GM18867 (cell line): ENCODE data around the gene GUCY1A2.
"Not testable (repeated sequence)": the region's sequence is repeated elsewhere in the genome, so short reads cannot be mapped to it uniquely, and the experiment has no call there.

Source experiments
- ATAC-seq: cut with Tn5 transposase; IDR thresholded peaks from one replicate; pipeline ENCODE4 v1.9.1; 2021; ENCODE audit warnings: mild to moderate bottlenecking, moderate library complexity; ENCODE audit not compliant: unreplicated experiment

The GUCY1A2 gene

DNA sequence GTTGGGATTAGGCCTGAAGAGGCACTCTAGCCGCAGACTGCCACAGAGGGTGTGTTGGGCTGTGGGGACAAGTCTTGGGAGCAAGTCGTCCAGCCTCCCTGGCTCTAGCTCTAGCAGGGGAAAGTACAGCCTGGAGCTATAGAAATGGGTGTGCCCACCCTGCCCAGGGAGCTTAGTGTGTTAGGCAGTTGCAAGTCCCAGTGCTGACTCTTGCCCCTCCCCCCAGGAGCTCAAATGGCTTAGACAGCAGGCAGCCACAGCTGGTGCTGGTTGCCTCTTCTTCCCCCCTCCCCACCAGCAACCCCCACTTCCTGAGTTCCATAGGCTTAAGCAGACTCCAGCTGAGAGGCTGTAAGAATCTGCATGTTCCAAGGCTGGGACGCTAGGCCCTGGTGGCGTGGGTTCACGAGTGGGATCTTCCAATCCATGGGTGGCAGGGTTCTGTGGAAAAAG is 61.2 kb downstream of the GUCY1A2 start:
- ATAC-seq, result no peak

DNA sequence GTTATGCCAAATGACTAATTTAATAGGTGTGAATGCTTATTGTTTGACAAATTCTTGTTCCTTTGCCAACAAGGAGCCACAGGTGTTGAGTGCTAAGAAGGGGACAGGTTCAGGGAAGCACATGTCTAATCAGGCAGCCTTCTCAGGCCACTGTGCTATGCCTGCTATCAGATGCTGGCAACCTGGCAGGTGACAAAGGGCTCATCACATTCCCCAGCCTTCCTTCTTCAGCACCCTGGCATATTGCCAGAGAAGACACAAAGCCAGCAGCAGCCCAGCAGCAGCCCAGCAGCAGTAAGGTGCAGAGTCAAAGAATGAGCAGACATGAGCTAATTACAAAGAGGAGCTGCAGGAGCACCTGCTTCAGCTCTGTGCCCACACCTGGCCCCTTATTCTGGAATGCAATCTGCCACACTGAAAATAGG is 68.2 kb downstream of the GUCY1A2 start:
- no peak for ATAC-seq

DNA sequence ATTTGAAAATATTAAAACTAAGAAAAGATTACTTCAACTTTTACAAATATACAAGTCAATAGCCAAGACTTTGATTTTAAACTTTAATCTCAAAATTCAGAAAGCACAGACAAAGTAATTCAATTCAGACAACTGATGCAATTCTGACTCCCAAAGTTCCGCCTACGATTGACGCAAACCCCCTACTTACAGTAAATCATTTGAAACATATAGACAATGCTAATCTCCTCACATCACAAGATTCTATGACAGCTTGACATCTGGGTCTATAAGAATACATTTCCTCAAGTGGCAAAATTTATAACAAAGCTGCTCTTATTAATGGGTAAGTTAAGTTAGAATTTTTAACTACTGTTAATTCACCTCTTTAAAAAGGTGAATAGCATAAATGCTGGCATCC is 75.2 kb downstream of the GUCY1A2 start:
- ATAC-seq, result no peak

DNA sequence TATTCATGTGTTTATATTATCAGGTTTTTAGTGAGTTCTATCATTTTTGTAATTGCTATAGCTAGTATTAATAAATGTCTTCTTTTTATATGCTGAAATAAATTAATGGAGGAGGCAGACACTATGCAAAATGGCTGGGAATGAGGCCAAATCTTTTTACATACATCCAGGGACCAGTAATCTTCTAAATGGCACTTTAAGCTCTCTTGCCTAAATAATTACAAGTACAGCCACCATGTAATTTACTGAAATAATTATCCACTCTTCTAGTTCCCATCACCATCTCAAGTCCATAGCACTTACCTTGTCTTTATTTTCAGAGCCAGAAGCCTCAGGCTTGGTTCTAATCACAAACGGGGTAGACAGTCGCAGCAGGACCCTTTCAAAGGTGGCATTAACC is 79.1 kb downstream of the GUCY1A2 start:
- no peak for ATAC-seq

DNA sequence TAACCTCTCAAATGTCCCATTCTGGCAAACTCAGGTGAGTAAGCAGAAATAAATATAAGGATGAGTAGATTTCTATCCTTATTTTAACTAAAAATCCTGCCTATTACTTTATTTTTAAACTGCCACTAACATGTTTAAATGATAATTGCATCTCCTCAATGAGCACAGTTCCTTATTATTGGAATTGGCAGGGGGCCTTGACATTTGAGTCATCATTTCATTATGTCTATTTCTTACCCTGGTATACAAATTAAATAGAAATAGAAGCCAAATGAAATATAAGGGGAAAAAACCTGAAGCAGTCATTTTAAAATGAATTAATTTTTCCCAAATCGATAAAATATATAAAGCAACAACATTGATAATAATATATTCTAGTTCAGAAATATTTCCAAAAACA is 81.2 kb downstream of the GUCY1A2 start:
- ATAC-seq, result no peak

DNA sequence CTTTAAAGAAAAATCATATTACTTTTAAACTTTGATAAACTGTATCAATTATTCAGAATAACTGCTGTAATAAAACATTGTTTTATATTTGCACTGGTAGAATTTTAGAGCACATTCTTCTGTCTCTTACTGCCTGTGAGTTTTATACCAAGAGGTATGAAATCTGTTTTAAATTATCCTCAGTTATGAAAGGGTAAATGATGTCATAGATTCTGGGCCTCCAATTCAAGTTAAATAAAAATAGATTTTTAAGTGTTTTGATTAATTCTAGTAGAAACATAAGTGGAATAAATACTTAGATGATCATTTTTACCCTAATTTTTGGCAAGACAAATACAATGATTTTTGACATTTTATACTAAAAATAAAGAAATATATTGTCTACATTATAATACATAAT is 93.0 kb downstream of the GUCY1A2 start:
- no peak for ATAC-seq

DNA sequence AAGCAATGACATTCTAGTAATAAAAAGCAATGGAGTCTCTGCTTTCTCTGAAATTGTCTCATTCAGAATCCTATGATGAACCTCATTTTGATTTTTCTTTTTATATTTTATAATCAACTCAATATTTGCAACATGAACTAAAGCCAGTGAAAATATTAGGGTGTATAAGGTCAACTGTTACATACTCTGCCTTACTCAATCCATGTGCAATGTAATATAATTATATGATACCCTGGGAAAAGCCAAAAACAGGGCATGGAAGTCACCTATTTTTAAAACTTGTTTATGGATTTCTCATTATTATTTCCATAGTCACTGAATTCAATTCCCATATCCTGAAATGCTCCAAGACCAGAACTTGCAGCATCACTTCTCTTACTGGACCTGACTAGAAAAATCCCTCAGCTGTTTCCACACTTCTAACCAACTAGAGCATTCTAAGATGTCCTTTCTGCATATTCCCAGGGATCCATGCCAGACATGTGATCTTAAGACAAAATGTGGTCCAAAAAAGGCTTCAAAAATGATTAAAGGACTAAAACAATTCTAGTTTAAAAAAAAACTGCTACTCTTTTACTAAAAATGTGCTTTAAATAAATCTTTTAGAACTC is 97.3 kb downstream of the GUCY1A2 start:
- ATAC-seq, result no peak

DNA sequence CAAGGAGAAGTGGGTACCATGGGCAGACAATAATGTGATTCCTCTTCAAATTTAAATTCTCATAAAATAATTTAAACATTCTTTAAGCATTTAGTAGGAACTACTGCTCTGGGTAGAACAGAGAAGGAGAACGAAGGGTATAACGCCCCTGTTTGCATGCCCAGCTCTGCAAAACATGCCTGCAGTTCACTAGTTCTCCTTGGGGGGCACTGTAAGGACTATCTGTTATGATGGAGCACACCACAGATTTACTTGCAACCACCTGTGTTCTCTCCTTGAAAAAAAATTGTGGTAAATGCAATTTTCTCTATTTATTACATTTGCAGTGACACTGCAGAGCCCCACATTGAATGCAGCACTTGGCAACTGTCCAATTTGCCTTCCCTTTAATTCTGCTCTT is 100.3 kb downstream of the GUCY1A2 start:
- ATAC-seq, result peak; percentile 94

DNA sequence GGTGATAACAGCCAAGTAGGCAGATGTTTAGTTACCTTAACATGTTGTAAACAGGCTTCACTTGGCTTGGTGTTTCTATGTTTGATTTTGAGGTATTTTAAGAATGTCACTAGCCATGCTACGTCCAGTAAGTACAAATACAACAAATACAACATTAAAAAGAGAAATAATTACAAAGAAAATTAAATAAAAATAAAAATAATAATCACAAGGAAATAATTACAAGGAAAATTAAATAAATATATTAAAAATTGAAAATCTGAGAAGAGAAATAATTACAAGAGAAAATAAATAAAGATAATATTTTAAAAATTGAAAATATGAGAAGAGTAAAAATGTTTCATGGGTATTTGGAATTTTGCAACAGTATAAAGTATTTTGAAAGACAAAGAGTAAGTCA is 103.9 kb downstream of the GUCY1A2 start:
- ATAC-seq, result no peak

DNA sequence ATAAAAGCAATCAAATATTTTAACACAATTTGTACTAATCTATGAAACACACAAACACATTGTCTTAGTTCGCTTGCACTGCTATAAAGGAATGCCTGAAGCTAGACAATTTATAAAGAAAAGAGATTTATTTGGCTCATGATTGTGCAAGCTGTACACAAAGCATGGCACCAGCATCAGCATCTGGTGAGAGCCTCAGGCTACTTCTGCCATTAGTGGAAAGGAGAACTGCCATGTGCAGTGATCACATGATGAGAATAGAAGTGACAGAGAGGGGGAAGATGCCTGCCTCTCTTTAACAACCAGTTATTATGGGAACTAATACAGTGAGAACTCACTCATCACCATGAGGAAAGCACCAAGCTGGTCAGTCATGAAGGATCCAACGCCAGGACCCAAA is 105.1 kb downstream of the GUCY1A2 start:
- ATAC-seq, result no peak

DNA sequence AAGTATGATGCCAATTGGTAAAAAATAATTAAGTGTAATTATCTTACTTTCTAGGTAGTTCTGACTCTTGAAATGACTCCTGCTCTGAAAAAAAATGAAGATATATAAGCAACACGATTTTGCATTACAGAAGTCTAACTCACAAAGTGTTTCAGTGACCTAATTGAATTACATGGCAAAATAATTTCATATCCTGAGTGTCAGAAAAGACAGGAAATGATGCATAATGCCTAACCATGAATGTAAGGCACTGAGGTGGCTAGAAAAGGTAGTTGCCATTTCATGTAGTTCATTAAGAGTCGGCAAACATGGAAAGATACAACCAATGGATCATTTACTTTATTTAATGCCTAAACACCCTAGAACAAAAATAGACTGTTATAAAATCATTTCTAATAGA is 113.5 kb downstream of the GUCY1A2 start:
- no peak for ATAC-seq

DNA sequence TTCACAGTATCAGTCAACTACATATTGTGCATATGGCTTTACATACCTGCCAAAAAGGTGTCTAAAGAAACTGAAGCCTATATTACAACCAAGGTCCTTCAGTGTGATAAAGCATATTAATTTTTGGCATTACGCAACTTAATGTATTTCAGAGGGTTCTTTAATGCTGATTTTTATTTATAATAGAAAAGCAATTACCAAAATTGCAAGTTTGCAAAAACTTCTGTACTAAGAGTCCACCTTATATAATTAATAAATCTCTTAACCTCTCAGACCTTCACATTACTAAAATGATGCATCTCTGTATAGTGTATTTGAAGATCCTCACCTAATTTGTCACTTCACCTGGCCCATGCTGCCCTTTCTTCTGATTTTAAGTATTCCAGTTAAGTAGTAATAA is 128.6 kb downstream of the GUCY1A2 start:
- no peak for ATAC-seq

DNA sequence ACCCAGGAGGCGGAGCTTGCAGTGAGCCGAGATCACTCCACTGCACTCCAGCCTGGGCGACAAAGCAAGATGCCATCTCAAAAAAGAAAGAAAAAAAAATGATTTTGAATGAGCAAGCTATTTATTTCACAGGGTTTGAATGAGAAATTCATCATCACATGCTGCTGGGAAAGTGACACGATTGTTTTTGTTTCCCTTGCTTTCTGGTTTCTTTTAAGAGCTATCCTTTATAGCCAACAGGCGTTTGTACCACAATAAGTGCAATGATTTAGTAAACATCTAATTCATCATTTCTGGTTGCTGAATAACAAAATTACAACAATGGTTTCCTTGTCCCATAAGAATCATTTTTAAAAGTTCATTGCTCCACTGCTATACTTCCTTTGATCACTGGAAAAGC is 129.9 kb downstream of the GUCY1A2 start:
- ATAC-seq, result no peak

DNA sequence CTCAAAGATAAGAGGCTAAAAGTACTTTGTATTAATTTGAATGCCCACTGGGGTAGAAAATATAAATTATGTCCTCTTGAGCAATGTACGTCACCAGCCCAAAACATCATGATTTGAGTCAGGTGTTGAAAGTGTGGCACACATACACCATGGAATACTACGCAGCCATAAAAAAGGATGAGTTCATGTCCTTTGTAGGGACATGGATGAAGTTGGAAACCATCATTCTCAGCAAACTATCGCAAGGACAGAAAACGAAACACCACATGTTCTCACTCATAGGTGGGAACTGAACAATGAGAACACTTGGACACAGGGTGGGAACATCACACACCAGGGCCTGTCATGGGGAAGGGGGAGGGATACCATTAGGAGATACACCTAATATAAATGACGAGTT is 134.6 kb downstream of the GUCY1A2 start:
- not testable (repeated sequence) for ATAC-seq

DNA sequence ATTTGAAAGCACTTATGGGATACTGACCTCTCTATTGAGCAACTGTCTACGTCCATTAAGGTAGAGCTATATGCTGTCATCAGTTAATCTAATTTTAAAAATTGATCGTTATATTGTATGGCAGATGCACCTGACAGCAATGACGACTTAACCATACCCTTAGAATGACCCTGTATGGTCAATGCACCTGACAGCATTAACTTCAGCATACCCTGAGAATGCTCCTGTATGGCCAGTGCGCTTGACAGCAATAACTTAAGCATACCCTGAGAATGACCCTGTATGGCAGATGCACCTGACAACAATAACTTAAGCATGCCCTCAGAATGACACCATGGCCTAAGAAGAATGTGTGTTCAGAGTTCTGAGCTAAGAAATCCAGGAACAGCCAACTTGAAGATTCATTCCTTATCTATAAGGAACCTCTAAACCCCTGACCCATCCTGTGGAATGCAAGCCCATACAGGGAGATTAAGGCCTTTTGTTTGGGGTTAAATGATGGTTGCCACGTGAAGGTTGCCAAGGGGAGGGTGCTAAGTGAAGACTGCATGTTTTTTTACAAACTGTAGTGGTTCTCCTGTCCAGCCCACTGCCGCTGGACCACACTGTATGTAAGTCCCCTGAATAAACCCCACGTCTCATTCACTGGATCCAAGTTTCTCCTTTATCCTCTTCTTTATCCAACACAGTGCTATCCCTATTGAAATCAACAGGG is 138.3 kb downstream of the GUCY1A2 start:
- no peak for ATAC-seq

DNA sequence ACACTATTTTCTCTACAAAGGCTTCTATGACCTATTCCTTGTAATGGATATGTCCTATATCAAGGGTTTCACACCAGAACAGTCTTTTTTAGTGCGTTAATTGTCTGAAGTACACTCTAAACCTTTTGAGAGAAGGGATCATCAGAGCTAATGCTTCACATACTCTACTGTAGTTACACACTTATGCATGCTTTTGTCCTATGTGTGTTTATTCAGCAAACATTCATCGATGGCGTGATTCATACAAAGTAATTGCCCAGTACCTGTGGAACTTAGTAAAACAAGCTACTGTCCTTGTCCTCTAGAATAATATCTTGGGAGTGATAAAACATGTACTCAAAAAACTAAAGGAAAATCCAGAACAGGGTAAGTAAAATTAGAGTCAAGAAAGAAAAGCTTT is 139.2 kb downstream of the GUCY1A2 start:
- ATAC-seq, result no peak

DNA sequence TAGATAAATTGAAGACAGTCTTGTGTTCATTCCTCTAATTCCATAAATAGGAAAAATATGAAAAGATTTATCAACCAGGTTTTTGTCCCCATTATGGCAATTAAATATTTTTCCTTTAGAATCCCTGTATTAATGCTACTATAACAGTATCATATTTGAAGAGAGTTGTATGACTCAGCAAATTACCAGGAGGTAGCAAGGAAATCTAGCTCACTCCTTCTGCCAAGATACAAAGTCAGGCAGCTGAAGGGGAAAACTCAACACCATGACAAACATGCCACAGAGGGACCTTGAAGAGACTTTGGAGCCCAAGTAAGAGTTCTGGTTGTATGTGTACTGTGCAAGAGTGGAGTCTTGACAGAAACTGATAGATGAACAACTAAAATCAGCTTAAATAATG is 143.3 kb downstream of the GUCY1A2 start:
- ATAC-seq, result no peak

DNA sequence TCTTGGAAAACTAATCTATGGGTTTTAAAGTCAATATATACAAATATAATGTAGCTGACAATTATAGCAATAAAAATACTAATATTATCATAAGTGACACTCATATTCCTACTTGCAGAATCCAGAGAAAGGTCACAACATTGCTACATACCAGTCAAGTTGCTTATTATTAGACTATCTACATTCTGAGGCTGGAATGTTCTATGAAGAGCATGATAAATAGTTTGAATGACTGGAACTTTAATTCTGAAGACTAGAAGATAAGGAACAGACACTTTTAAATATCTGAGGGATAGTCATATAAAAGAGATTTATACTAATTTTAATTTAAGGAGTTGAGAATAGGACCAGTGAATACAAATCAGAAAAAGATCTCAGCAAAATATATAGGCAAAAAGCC is 146.0 kb downstream of the GUCY1A2 start:
- ATAC-seq, result no peak

DNA sequence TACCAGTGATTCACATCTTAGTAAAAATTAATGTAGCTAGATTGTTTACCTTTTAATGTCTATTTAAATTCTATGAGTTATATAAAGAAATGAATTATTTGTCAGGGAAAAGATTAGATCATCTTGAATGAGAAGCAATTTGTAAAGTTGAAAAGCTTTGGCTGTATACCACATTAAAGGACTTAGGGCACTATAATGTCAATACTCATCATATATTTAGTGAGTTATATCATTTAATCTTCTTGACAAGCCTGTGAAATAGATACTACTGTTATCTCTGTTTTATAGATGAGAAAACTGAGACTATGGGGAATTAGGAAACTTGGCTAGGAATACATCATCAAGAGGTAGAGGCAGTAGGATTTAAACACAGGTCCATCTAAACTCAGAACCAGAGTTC is 160.1 kb downstream of the GUCY1A2 start:
- ATAC-seq, result no peak

DNA sequence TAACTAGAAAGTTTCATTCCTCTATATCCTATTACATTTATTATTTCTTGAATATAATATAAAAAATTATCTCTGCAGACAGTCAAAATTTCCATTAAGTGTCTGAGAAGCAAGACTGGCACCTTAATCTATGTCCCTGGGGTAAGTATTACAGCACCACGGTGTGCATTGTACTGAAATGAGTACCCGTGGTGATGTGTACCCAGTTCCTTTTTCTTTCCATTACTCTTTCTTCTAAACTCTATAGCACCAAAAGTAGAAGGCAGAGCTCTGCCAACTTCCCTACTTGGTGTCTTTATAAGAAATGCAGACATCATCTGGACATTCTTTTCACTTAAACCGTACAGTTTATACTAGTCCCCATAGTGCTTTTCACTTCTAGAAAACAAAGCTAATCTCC is 161.7 kb downstream of the GUCY1A2 start:
- no peak for ATAC-seq

DNA sequence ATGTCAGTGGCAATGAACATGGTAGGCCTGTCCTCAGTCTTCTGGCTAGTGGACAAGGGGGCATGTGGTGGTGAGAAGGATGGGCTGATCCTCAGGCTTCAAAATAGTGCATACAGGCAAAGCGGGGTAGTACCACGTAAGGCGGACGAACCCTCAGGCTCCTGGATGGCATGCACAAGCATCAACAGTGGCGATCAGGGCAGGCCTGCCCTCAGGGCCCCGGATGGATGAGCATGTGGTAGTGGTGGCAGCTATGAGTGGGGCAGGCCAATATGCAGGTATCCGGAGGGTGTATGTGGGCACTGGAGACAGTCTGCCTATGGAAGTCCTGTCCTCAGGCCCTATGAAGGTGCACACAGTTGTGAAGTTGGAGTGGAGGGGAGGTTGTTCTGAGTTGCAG is 163.8 kb downstream of the GUCY1A2 start:
- no peak for ATAC-seq

DNA sequence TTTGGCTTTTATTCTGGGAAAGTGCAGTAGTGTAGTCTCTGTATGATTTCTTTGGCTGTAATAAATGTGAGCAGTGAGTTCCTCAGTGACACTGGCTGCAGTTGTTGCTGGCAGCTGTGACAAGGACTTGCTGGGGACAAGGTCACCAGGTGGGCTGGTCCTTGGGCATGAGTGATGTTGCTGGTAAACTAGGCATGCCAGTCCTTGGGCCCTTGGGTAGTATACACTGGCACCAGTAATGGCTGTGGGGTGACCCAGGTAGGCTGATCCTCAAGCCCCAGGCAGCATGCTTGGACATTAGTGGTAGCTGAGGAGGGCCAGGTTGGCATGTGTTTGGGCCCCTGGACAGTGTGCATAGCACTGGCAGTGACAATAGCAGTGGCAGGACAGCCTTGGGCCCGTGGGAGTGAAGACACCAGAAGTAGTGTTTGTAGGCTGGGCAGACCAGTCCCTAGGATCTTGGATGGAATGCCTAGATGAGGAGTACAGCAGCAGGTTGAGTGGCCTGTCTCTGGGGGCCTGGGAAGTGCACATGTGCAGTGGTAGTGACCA is 164.3 kb downstream of the GUCY1A2 start:
- ATAC-seq, result no peak

DNA sequence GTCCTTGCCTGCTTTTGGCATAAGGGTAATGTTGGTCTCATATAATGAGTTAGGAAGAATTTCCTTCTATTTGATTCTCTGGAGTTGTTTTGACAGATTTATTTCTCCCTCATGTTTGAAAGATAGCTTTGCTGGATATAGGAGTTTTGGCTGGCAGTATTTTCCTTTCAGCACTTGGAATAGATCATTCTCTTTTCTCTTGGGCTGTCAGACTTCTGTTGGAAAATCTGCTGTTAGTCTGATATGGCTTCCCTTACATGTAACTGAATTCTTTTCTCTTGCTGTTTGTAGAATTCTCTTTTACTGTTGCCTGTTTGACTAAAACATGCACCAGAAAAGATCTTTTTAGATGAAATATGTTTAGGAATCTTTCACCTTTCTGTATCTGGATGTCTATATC is 165.5 kb downstream of the GUCY1A2 start:
- ATAC-seq, result no peak
